ENCODE data around the gene FAM180A.

Gene FAM180A

DNA sequence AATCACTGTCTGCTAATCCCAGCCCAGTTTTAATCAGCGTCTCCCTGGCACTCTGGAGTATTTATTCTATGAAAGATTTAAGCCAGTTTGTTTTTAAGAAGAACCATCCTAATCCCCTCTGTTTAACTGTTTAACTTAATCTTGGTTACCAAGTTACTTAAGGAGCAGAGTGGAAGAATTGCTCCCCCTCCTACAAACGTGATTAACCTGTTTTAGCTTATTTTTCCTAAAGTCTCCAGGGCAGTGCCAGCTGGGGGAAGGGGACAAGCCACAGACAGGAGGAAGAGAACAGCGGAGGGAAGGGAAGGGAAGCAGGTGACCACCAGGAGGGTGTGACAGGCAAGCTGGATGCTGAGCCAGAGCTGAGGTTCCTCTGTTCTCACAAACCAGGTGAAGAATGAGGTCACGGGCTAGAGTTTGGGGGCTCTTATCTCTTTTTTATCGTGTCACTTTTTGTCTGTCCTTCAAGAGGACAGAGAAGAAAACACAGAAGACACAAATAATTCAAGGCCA is 22.3 kb downstream of the FAM180A start:
- TF ChIP-seq, protein P1, sequence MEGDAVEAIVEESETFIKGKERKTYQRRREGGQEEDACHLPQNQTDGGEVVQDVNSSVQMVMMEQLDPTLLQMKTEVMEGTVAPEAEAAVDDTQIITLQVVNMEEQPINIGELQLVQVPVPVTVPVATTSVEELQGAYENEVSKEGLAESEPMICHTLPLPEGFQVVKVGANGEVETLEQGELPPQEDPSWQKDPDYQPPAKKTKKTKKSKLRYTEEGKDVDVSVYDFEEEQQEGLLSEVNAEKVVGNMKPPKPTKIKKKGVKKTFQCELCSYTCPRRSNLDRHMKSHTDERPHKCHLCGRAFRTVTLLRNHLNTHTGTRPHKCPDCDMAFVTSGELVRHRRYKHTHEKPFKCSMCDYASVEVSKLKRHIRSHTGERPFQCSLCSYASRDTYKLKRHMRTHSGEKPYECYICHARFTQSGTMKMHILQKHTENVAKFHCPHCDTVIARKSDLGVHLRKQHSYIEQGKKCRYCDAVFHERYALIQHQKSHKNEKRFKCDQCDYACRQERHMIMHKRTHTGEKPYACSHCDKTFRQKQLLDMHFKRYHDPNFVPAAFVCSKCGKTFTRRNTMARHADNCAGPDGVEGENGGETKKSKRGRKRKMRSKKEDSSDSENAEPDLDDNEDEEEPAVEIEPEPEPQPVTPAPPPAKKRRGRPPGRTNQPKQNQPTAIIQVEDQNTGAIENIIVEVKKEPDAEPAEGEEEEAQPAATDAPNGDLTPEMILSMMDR (IDR thresholded peaks at IDR 0.05; ENCODE audit: low read depth, low read length, missing control alignments) = no peak
- DNase-seq (ENCODE audit: extremely low read depth, low read depth) = no peak
- H3K4me3 ChIP-seq (replicated peaks; ENCODE audit: low read depth, low read length) = no peak overlapping the region

DNA sequence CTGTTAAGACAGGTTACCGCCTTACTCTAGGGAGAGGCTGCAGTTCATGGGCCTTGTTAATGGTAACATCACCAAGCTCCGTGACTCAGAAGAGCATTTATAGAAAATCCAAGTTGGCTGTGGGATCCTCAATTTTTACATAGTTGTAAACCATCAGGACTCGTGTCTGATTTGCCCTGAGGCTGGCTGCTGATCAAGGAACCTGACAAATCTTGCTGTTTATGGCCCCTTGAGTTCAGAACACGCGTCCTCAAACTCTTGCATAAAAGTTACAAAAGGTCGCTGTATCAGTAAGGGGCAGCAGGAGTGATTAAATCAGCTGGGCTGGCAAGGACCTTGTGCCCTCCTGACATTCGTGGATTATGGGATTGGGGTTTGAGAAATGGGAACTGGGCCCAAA is 25.2 kb downstream of the FAM180A start:
- H3K4me3 ChIP-seq (replicated peaks; ENCODE audit: low read depth, low read length) = no peak overlapping the region
- TF ChIP-seq, protein P1 (IDR thresholded peaks at IDR 0.05; ENCODE audit: low read depth, low read length, missing control alignments) = no peak
- no peak for DNase-seq (ENCODE audit: extremely low read depth, low read depth)

DNA sequence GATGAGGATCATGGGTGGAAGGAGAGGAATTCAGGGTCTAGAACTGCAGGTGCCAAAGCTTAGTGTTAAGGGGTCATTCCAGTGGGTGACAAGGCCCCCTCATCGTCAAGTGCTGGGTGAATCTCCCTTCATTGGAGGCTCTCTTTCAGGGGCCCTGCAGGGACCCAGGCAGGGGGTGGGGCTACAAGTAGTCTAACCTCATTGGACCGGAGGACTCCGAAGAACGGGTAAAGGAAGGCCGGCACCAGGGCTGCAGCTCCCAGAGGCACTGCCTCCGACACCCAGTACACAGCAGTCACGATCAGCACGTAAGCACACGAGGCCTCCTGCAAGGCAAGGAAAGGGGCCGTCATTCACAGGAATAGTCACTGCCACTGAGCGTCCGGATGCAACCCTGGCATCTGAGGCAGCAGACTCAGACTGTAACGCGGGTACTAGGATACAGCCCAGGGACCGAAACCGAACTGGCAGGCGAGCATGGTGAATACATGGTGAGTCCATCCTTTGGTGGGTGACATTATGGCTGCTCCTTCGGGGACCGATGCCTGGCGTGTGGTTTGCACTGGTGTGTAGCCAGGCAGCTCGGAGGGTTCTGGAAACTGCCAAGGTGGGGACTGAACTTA is 27.3 kb downstream of the FAM180A start:
- TF ChIP-seq, protein P1 (IDR thresholded peaks at IDR 0.05; ENCODE audit: low read depth, low read length, missing control alignments) = no peak
- H3K4me3 ChIP-seq (replicated peaks; ENCODE audit: low read depth, low read length) = no peak overlapping the region
- no peak for DNase-seq (ENCODE audit: extremely low read depth, low read depth)

DNA sequence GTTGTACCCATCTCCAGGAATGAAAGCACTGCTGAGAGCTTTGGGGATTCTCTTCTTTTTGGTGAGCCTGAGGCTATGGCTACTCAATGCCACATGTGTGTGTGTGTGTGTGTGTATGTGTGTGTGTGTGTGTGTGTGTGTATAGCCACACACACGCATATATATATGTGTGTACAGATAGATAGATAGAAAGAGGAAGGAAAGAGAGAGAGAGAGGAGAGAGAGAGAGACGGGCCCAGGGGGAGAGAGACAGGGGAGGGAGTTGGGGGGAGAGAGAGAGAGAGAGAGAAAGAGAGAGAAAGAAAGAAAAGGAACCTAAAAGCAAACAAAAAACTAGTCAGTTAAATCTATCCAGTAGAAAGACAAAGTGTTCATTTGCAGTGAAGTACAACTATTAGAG is 28.9 kb downstream of the FAM180A start:
- TF ChIP-seq, protein P1 (IDR thresholded peaks at IDR 0.05; ENCODE audit: low read depth, low read length, missing control alignments) = no peak
- H3K4me3 ChIP-seq (replicated peaks; ENCODE audit: low read depth, low read length) = no peak overlapping the region
- DNase-seq (ENCODE audit: extremely low read depth, low read depth) = no peak

DNA sequence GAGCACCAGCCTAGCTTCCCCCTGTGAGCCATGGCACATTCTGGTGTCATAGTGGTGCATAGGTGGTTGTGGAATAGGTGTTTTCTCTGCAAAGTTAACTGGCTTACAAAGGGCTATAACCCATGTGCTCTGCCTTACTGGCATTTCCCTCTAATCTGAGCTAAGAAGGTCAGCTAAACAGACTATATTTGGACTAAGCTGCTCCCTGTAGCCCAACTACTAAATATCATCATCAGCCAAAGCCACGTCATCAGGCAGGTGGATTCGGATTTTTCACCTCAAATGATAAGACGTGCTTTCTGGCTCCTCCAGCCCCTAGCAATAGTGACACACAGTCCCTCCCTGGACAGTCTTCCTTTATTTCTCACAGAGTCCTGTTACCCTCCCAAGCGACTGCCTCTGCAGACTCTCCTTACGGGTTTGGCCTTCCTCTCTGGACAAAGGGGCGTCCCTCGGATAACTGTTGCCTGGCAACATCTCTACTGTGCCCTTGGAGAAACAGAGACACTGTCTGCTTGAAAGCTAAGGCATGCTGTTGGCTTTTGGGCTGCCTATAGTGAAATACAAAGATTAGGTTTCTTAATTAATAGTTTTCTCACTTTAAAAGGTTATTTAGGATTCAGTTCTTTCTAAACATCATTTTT is 29.7 kb downstream of the FAM180A start:
- TF ChIP-seq, protein P1 (IDR thresholded peaks at IDR 0.05; ENCODE audit: low read depth, low read length, missing control alignments) = no peak
- DNase-seq (ENCODE audit: extremely low read depth, low read depth) = no peak
- no peak overlapping the region for H3K4me3 ChIP-seq (replicated peaks; ENCODE audit: low read depth, low read length)

DNA sequence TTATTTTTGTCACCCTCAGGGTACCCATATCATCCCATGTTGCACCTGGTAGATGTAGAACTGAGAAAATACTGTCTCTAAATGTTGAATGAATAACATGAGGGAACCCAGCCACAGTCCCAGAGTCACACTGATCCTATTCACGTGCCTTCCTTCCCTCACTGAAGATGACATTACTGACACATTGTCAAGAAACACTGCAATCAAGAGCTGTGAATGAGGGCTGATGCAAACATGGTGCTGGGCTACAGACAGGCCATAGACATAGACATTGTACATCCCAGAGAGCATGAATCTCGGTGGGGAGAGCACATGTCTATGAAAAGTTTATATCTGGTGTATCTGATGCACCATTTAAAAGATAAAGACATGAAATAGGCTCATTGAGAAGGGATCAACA is 30.4 kb downstream of the FAM180A start:
- TF ChIP-seq, protein P1 (IDR thresholded peaks at IDR 0.05; ENCODE audit: low read depth, low read length, missing control alignments) = no peak
- H3K4me3 ChIP-seq (replicated peaks; ENCODE audit: low read depth, low read length) = no peak overlapping the region
- no peak for DNase-seq (ENCODE audit: extremely low read depth, low read depth)

Data from HFF-Myc (cell line).